Transverse colon (tissue), 4 donors: ENCODE data around the gene CASTOR1. TPM values are rescaled to one million over a fixed set of nuclear protein-coding genes. Genes with fewer than 3 reads are reported as not detected.

ENCODE experiments used
- DNase-seq: peaks from one replicate; pipeline ENCODE4 v3.0.0-alpha.2; 2019
- H3K27ac ChIP-seq, 4 donors: fragments of 200-600 bp; sonication (generic); 2 replicates each; pipeline ENCODE4 v1.5.1; 2016 to 2018; ENCODE audit warnings: inconsistent platforms in 4 of 4
- H3K27me3 ChIP-seq: fragments of 200-600 bp; sonication (generic); 2 replicates; pipeline ENCODE4 v1.5.1; 2017; ENCODE audit warnings: inconsistent platforms
- H3K36me3 ChIP-seq, 4 donors: fragments of 200-600 bp; sonication (generic); 2 replicates each; pipeline ENCODE4 v1.5.1; 2017 to 2019; ENCODE audit warnings: inconsistent platforms in 4 of 4
- H3K4me1 ChIP-seq, 4 donors: fragments of 200-600 bp; sonication (generic); 2 replicates each; pipeline ENCODE4 v1.5.1; 2017 to 2020; ENCODE audit warnings: inconsistent platforms in 4 of 4
- H3K4me3 ChIP-seq, 4 donors: fragments of 200-600 bp; sonication (generic); 1 replicate in 1 of 4; 2 replicates in 3 of 4; pipeline versions ENCODE4 v1.5.1 to v1.6.1; 2017 to 2019; ENCODE audit warnings: inconsistent platforms in 4 of 4
- H3K9me3 ChIP-seq, 2 donors: fragments of 200-600 bp; sonication (generic); 2 replicates each; pipeline ENCODE4 v1.5.1; 2017 to 2019; ENCODE audit warnings: inconsistent platforms in 2 of 2
- CTCF ChIP-seq, 5 experiments: fragments of 200-600 bp in 3 of 5; fragments of 450-650 bp in 2 of 5; sonication (generic) in 3 of 5; IDR thresholded peaks; 1 replicate in 2 of 5; 2 replicates in 3 of 5; pipeline ENCODE4 v1.5.1; 2016 to 2017; ENCODE audit warnings: antibody characterized with exemption in 5 of 5, inconsistent platforms in 3 of 5, mild to moderate bottlenecking in 2 of 5, moderate library complexity in 1 of 5
- EP300 ChIP-seq: sonication (generic); formaldehyde crosslinking; IDR thresholded peaks from one replicate; pipeline ENCODE4 v1.6.1; 2017; ENCODE audit warnings: antibody characterized with exemption, low read depth
- POLR2A ChIP-seq: fragments of 450-650 bp; IDR thresholded peaks from one replicate; pipeline ENCODE4 v1.6.1; 2016; ENCODE audit warnings: antibody characterized with exemption, mild to moderate bottlenecking, moderate library complexity
- POLR2AphosphoS5 ChIP-seq, 3 donors: sonication (generic); formaldehyde crosslinking; IDR thresholded peaks; one replicate each; pipeline ENCODE4 v1.6.1; 2016; ENCODE audit warnings: antibody characterized with exemption in 3 of 3
- WGBS, 2 donors: methylation state at CpG; one replicate each; pipeline ENCODE4 v1.1.5; 2018; ENCODE audit warnings: low coverage in 1 of 2; 5-methylcytosine and 5-hydroxymethylcytosine counted together
- in situ Hi-C, 4 donors: fragments of 200-750 bp; cut with MboI; loops; one replicate each; pipeline versions ENCODE4 v1.15.0 to v1.15.1; 2017; ENCODE audit warnings: low sequenced_read_pairs in 3 of 4, low pct_ligation_motif_present in 1 of 4, low pct_unique_long_range_greater_than_20kb in 1 of 4
- intact Hi-C: fragments of 100-400 bp; cut with DNase I; formaldehyde crosslinking; loops from one replicate; pipeline ENCODE4 v1.15.1; 2023; ENCODE audit warnings: low total_unique reads
- total RNA-seq, 4 donors: library from RNA; depleted of rRNA; stranded (reverse); fragments of >200 nt; gene quantifications; one replicate each; pipeline ENCODE4 v1.1.0, GENCODE V29; 2016

Gene CASTOR1
- total RNA-seq, 4 donors from 2014 or later: 5.6 to 6.8 TPM; not detected in 2

- WGBS, 2 donors: 79% methylated on average over 14 of the region's 15 CpGs; no CpG with 5 or more reads in 1 of the 2 donors
- no peak overlapping the region for H3K4me3 ChIP-seq
- intact Hi-C loops (no loop called here), in situ Hi-C loops (no loop called here)
- no peak for DNase-seq
- H3K36me3 ChIP-seq: no peaks in the 10 kb centered on the region
- H3K27me3 ChIP-seq: peaks cover 13% of the 10 kb centered on the region
- no peak overlapping the region for H3K27ac ChIP-seq
- TF ChIP-seq POLR2A (no peak), CTCF (IDR thresholded peaks at IDR 0.05) (no peak), POLR2AphosphoS5 (IDR thresholded peaks at IDR 0.05) (no peak), EP300 (no peak)
- H3K4me1 ChIP-seq: peaks cover 0 to 14% (median 11%) of the 10 kb centered on the region in 4 donors
- no peaks in the 10 kb centered on the region for H3K9me3 ChIP-seq
These were observed 47.5 kb downstream of the CASTOR1 start for GRCh38 chr22:30241576-30242371.

GRCh38 chr22:30240541-30241417, 48.5 kb downstream of the CASTOR1 start:
- H3K27me3 ChIP-seq: peaks cover 5% of the 10 kb centered on the region
- DNase-seq: no peak
- intact Hi-C loops: no loop called here
- TF ChIP-seq CTCF (IDR thresholded peaks at IDR 0.05) (no peak), EP300 (no peak), POLR2A (no peak), POLR2AphosphoS5 (IDR thresholded peaks at IDR 0.05) (no peak)
- H3K36me3 ChIP-seq: no peaks in the 10 kb centered on the region
- in situ Hi-C loops: no loop called here
- no peak overlapping the region for H3K4me3 ChIP-seq
- H3K9me3 ChIP-seq: no peaks in the 10 kb centered on the region
- no peak overlapping the region for H3K27ac ChIP-seq
- 71 to 88% methylated on average over 7 to 24 of the region's 24 CpGs for WGBS, 2 donors
- H3K4me1 ChIP-seq: peaks cover 0 to 8% (median 5%) of the 10 kb centered on the region in 4 donors

- TF ChIP-seq CTCF (IDR thresholded peaks at IDR 0.05) (no peak), POLR2A (no peak), EP300 (no peak), POLR2AphosphoS5 (IDR thresholded peaks at IDR 0.05) (no peak)
- Histone ChIP-seq H3K4me1 (peaks cover 0 to 12% (median 0%) of the 10 kb centered on the region in 4 donors), H3K36me3 (no peaks in the 10 kb centered on the region), H3K27ac (no peak overlapping the region), H3K9me3 (no peaks in the 10 kb centered on the region), H3K27me3 (no peaks in the 10 kb centered on the region), H3K4me3 (no peak overlapping the region)
- in situ Hi-C loops: no loop called here
- WGBS, 2 donors: 71 to 84% methylated on average over 4 to 17 of the region's 17 CpGs
- intact Hi-C loops: no loop called here
- DNase-seq: no peak
These were observed 49.6 kb downstream of the CASTOR1 start for GRCh38 chr22:30239488-30240405.
